GM23248 (cell line): ENCODE measurements around the gene TOM1.

Experiments
- EZH2 ChIP-seq: fragments of 200-600 bp; sonication (generic); IDR thresholded peaks from 2 replicates; pipeline ENCODE4 v1.6.1; 2018; ENCODE audit warnings: antibody characterized with exemption, mild to moderate bottlenecking; ENCODE audit not compliant: insufficient read depth, poor library complexity, severe bottlenecking
- EZH2phosphoT487 ChIP-seq: fragments of 200-600 bp; sonication (generic); IDR thresholded peaks from 2 replicates; pipeline ENCODE4 v1.6.1; 2018; ENCODE audit warnings: antibody characterized with exemption, moderate library complexity, mild to moderate bottlenecking, low read depth; ENCODE audit not compliant: insufficient read depth

- TF ChIP-seq EZH2 (no peak), EZH2phosphoT487 (no peak)
Measured at GRCh38 chr22:35353318-35353717, 53.6 kb downstream of the TOM1 start.
